Adrenal gland (tissue), 12 donors: ENCODE results near the gene USP31. TPM values are rescaled to one million over a fixed set of nuclear protein-coding genes. Genes with fewer than 3 reads are reported as not detected.
A peak's percentile ranks its signal among the peaks of the same experiment; 100 is the strongest.

ENCODE experiments used
- DNase-seq, 7 donors: peaks; one replicate each; pipeline ENCODE4 v3.0.0-alpha.2; 2019 to 2020
- H3K27ac ChIP-seq, 5 donors: fragments of 200-600 bp; sonication (generic) in 4 of 5; 1 replicate in 3 of 5; 2 replicates in 2 of 5; pipeline versions ENCODE4 v1.5.1 to v1.8.0; 2016 to 2020; ENCODE audit warnings: mild to moderate bottlenecking in 1 of 5
- H3K27me3 ChIP-seq: fragments of 200-600 bp; 2 replicates; pipeline ENCODE4 v1.8.0; 2021
- H3K36me3 ChIP-seq, 2 donors: fragments of 200-600 bp; replicated peaks in 1 of 2; 1 replicate in 1 of 2; 2 replicates in 1 of 2; pipeline versions ENCODE4 v1.5.1 to v1.8.0; 2018 to 2022
- H3K4me1 ChIP-seq, 2 donors: fragments of 200-600 bp; replicated peaks in 1 of 2; 1 replicate in 1 of 2; 2 replicates in 1 of 2; pipeline versions ENCODE4 v1.5.1 to v1.8.0; 2018 to 2021
- H3K4me3 ChIP-seq, 4 donors: fragments of 200-600 bp; sonication (generic) in 3 of 4; one replicate each; pipeline ENCODE4 v1.5.1; 2016 to 2018
- H3K9me3 ChIP-seq, 3 donors: fragments of 200-600 bp; sonication (generic) in 1 of 3; replicated peaks in 1 of 3; 1 replicate in 2 of 3; 2 replicates in 1 of 3; pipeline versions ENCODE4 v1.5.1 to v1.8.0; 2016 to 2021
- POLR2A ChIP-seq, 2 donors: fragments of 450-650 bp; IDR thresholded peaks; one replicate each; pipeline ENCODE4 v1.6.1; 2017; ENCODE audit warnings: antibody characterized with exemption in 2 of 2, mild to moderate bottlenecking in 2 of 2, moderate library complexity in 1 of 2
- WGBS, 4 donors: extraction: QIAGEN DNeasy Blood & Tissue Kit in 2 of 4; methylation state at CpG; one replicate each; pipeline versions ENCODE4 v1.1.5 to v1.1.7; 2013 to 2017; 5-methylcytosine and 5-hydroxymethylcytosine counted together
- intact Hi-C, 2 donors: fragments of 100-400 bp; cut with DNase I; formaldehyde crosslinking; loops; one replicate each; pipeline versions ENCODE4 v1.14.1 to v1.15.0; 2022 to 2023
- polyA plus RNA-seq, 3 donors: library from polyadenylated mRNA; stranded (reverse); fragments of 200-250 nt in 2 of 3; fragments of 350-450 nt in 1 of 3; fragmentation: Illumina TruSeq in 1 of 3; extraction: RNeasy Lipid Tissue Mini Kit (QIAGEN cat#74804) in 1 of 3; gene quantifications; one replicate each; pipeline ENCODE4 v1.2.3, GENCODE V29; 2013 to 2014
- total RNA-seq, 9 donors: library from RNA; depleted of rRNA in 4 of 9; stranded (reverse); fragments of >200 nt in 4 of 9; fragments of 120-200 nt in 1 of 9; fragmentation: NEBNext Ultra II Directional in 1 of 9; extraction: Animal tissue kit (Norgen Biotek cat#: 25700) in 1 of 9; gene quantifications; one replicate each; pipeline versions ENCODE4 v1.1.0 to v1.2.4, GENCODE V29; 2013 to 2023
- TF ChIP-seq, protein P1 (sequence below), 6 experiments: fragments of 450-650 bp in 4 of 6; fragments of 200-600 bp in 2 of 6; sonication (generic) in 1 of 6; IDR thresholded peaks; 1 replicate in 5 of 6; 2 replicates in 1 of 6; pipeline versions ENCODE4 v1.5.1 to v1.8.0; 2016 to 2021; ENCODE audit warnings: antibody characterized with exemption in 6 of 6, mild to moderate bottlenecking in 2 of 6, moderate library complexity in 1 of 6
- donor health status: healthy with polysubstance abuse.
- donor health status: Bipolar disorder and iron deficiency.
- donor health status: DM: yes; HTN: yes; CAD: no.
- donor health status: DM: no; HTN: no; CAD: no.
- donor health status: DM: no; HTN: no; CAD: no.
- donor health status: DM: yes; HTN: yes; CAD: no.

The USP31 gene
- total and polyA plus RNA-seq, 12 donors: 2.5 to 19.3 (median 7.7) TPM

DNA sequence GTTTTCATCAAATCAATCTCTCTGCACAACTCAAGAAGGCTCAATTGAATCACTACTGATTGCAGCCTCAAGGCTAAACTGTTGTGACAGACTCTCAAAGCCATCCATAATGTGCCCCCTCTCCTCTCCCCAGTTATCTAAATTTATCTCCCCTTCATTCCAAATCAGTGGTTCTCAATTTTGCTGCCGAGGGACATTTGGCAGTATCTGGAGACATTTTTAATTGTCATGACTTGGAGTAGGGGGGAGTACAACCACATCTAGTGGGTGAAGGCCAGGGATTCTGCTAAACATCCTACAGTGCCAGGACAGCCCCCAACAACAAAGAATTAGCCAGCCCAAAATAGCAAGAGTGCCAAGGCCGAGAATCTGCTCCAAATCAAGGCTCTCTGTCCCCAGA lies 9.1 kb downstream of the USP31 start:
- Histone ChIP-seq H3K9me3 (peaks cover 0 to 13% (median 0%) of the 10 kb centered on the region in 3 donors), H3K36me3 (no peaks in the 10 kb centered on the region), H3K4me1 (peaks cover 7 to 40% of the 10 kb centered on the region in 2 donors), H3K27me3 (no peaks in the 10 kb centered on the region), H3K4me3 (no peak overlapping the region), H3K27ac (no peak overlapping the region)
- DNase-seq: no peak
- whole genome bisulfite sequencing, 4 donors: 21 to 41% (median 33%) methylated on average over 2 of the region's 2 CpGs
- TF ChIP-seq, protein P1, sequence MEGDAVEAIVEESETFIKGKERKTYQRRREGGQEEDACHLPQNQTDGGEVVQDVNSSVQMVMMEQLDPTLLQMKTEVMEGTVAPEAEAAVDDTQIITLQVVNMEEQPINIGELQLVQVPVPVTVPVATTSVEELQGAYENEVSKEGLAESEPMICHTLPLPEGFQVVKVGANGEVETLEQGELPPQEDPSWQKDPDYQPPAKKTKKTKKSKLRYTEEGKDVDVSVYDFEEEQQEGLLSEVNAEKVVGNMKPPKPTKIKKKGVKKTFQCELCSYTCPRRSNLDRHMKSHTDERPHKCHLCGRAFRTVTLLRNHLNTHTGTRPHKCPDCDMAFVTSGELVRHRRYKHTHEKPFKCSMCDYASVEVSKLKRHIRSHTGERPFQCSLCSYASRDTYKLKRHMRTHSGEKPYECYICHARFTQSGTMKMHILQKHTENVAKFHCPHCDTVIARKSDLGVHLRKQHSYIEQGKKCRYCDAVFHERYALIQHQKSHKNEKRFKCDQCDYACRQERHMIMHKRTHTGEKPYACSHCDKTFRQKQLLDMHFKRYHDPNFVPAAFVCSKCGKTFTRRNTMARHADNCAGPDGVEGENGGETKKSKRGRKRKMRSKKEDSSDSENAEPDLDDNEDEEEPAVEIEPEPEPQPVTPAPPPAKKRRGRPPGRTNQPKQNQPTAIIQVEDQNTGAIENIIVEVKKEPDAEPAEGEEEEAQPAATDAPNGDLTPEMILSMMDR (IDR thresholded peaks at IDR 0.05): no peak
- no peak for TF ChIP-seq POLR2A (IDR thresholded peaks at IDR 0.05)
- intact Hi-C loops: loop anchor here in 1 of 2 donors (10.0 kb wide), 1 partner anchor 55 kb away; no protein-coding TSS in a partner anchor

DNA sequence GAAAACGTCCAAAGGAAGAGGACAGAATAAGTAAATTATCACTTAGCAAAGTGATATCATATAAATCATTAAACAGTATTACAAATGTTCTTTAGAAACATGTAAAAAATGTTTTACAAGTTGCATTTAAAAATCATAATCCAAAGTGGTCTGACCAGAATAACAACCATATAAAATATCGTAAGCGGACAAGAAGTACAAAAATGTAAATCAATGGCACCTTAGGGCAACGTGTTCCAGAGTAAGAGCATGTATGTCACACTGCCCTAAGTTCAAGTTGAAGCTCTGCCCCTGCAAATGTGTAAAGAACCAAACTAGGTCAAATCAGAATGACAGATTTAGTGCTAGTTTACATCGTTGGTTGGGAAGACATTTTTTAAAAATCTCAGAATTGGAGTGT lies 11.4 kb downstream of the USP31 start:
- H3K9me3 ChIP-seq: peaks cover 0 to 13% (median 0%) of the 10 kb centered on the region in 3 donors
- no peaks in the 10 kb centered on the region for H3K27me3 ChIP-seq
- no peak overlapping the region for H3K27ac ChIP-seq
- 67 to 78% (median 73%) methylated on average over 5 of the region's 5 CpGs for WGBS, 4 donors
- H3K36me3 ChIP-seq: no peaks in the 10 kb centered on the region
- H3K4me1 ChIP-seq: peaks cover 0 to 40% of the 10 kb centered on the region in 2 donors
- intact Hi-C loops: loop anchor here in 1 of 2 donors (10.0 kb wide), 1 partner anchor 73 kb away; no protein-coding TSS in a partner anchor
- no peak for TF ChIP-seq POLR2A (IDR thresholded peaks at IDR 0.05)
- no peak overlapping the region for H3K4me3 ChIP-seq
- no peak for DNase-seq

DNA sequence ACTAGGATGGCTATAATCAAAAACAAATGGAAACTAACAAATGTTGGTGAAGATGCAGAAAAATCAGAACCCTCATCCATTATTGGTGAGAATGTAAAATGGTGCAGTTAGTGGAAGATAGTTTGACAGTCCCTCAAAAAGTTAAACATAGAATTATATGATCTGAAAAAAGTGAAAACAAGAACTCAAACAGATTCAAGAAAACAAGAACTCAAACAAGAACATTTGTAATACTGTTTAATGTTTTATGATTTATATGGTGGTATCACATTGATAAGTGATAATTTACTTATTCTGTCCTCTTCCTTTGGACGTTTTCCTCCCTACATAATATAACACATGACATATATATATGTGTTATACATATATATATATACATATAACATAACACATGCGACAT lies 12.0 kb downstream of the USP31 start:
- Histone ChIP-seq H3K36me3 (no peaks in the 10 kb centered on the region), H3K27ac (no peak overlapping the region), H3K27me3 (no peaks in the 10 kb centered on the region), H3K9me3 (peaks cover 0 to 13% (median 0%) of the 10 kb centered on the region in 3 donors), H3K4me1 (peaks cover 2 to 39% of the 10 kb centered on the region in 2 donors), H3K4me3 (no peak overlapping the region)
- intact Hi-C loops: loop anchor here in 1 of 2 donors (10.0 kb wide), 1 partner anchor 72 kb away; no protein-coding TSS in a partner anchor
- DNase-seq: no peak
- WGBS, 4 donors: 86 to 91% (median 90%) methylated on average over 2 of the region's 2 CpGs
- TF ChIP-seq, protein P1 (IDR thresholded peaks at IDR 0.05): no peak

DNA sequence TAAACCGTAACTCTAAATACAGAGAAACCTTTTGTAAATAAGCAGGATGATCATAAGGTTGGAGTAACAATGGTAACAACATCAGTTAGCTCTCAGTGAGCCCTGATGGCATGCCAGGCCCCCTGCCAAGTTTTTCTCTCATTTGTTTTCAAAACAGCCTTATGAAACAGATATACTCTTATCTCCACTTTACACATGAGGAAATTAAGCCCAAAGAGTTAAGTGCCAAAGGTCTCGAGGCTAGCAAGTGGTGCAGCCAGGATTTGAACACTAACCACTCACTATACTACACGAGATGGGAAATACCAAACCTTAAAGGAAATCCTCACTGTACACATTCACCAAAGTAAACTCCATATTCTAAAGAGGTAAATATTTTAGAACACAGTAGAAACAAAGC lies 15.0 kb downstream of the USP31 start:
- peak; percentile 35 to 83 (median 61) for DNase-seq
- Histone ChIP-seq H3K36me3 (no peaks in the 10 kb centered on the region), H3K27ac (no peak overlapping the region), H3K9me3 (peaks cover 0 to 13% (median 0%) of the 10 kb centered on the region in 3 donors), H3K27me3 (no peaks in the 10 kb centered on the region), H3K4me3 (no peak overlapping the region), H3K4me1 (peaks cover 17 to 35% of the 10 kb centered on the region in 2 donors)
- intact Hi-C loops: loop anchor here in 1 of 2 donors (10.0 kb wide), 1 partner anchor 69 kb away; no protein-coding TSS in a partner anchor
- TF ChIP-seq POLR2A (IDR thresholded peaks at IDR 0.05): no peak
- TF ChIP-seq, protein P1 (IDR thresholded peaks at IDR 0.05): no peak
- WGBS, 4 donors: 47 to 52% (median 48%) methylated on average over 3 of the region's 3 CpGs
